ENCODE results near the gene CCDC169.

- TF ChIP-seq CTCF (IDR thresholded peaks at IDR 0.05): no peak
- TF ChIP-seq POLR2A (IDR thresholded peaks at IDR 0.05): no peak
These were observed 48.9 kb downstream of the CCDC169 start for GRCh38 chr13:36248700-36249099.

Measured in testis (tissue), 2 donors.